ENCODE measurements around the gene VN1R5. TPM values are rescaled to one million over a fixed set of nuclear protein-coding genes. Genes with fewer than 3 reads are reported as not detected.

The VN1R5 gene
- total RNA-seq, 2 donors from 2014 or later = not detected

DNA sequence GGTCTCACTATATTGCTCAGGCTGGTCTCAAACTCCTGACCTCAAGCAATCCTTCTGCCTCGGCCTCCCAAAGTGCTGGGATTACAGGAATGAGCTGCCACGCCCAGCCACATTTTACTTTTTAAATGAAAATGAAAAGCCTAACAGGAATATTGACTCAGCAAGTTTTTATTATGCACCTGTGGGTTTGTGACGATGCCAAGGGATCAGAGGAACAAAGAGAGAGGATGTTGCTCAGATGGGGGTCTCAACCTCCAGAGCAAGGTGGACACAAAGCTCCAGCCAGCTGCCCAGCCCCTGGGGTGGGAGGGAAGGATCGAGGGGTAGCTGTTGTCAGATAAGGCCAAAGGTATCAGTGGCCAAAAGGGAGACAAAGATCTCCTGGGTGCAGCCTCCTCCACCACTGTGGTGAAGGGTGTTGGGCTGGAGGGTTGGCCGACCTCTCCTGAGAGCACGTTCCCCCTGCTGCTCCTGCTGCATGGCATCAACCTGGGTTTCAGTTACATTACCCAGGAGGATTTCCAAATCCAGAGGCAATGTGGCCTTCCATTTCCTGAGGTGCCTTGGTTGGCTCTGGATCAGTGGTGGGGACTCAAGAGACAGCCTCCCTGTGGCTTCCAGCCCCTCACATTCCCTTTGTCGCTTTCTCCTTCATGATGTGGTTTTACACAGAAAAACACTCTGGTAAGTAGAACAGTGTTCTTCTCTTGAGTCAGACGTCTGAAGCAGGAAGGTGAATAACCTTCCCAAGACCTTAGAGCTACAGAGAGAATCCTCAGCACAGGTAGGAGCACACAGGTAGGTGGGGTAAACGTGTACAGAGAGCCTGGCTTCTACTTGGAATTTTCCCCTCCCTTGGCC, 41.6 kb downstream of the VN1R5 start:
- intact Hi-C loops (cut with DNase I) = no loop called here
- DNase-seq (ENCODE audit: low spot score) = no peak

DNA sequence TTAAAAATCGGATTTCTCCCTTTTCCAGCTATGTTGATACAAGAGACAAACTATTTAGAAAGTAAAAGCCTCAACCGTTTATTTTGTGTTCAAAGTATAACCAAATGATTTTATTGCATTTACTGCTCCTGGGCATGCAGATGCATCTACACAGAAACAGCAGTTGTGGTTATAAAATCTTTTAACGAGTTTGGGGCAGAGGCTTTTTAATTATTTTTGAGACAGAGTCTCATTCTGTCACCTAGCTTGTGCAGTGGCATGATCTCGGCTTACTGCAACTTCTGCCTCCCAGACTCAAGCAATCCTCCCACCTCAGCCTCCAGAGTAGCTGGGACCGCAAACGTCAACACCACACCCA, 42.2 kb downstream of the VN1R5 start:
- intact Hi-C loops (cut with DNase I) = no loop called here
- no peak for DNase-seq (ENCODE audit: low spot score)

DNA sequence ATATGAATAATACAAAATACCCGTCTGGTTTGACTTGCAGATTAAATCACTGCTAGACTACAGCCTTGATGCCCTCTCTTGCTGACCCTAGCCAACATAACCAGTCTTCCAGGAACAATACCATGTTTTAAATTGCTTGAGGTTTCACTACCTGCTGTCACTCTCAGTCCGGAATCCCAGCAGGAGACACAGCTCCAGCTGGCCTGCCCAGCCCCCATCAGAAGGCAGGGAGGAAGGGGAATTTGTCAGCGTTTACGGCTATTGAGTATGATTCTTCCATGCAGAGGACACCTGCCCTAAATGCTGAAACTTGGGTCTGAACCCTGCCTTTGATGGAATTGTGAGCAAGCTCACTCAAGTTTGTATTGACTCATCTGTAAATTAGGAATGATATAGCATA, 42.8 kb downstream of the VN1R5 start:
- DNase-seq (ENCODE audit: low spot score) = no peak
- intact Hi-C loops (cut with DNase I) = no loop called here

DNA sequence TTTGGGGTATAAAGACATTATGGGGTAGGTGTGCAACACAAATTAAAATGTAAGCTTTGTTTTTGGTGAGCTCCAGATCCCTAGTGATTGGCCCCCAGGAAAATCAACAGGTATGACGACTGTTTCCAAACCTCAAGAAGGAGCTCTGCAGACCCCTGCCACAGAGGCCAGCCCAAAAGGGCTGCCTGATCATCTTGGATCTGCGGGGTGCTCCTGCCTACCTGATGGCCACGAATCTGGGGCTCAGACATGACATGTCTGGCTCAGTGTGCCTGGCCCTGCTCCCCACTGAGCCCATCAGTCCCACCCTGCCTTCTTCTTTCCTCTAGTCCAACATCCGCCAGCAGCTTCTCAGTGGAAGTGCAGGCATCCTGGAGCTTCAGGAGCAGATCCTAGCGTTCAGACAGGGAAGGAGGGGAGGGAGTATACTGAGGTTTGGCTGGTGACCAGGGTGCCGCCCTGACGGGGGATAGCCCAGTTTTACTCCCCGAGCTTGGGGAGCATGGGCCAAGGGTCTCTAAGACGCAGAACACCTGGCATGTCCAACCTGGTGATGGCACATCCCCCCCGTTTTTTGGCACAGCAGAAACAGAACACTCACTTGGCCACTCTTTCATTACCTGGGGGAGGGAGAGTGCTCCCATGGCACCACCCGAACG, 44.0 kb downstream of the VN1R5 start:
- no peak for DNase-seq (ENCODE audit: low spot score)
- intact Hi-C loops (cut with DNase I) = no loop called here

DNA sequence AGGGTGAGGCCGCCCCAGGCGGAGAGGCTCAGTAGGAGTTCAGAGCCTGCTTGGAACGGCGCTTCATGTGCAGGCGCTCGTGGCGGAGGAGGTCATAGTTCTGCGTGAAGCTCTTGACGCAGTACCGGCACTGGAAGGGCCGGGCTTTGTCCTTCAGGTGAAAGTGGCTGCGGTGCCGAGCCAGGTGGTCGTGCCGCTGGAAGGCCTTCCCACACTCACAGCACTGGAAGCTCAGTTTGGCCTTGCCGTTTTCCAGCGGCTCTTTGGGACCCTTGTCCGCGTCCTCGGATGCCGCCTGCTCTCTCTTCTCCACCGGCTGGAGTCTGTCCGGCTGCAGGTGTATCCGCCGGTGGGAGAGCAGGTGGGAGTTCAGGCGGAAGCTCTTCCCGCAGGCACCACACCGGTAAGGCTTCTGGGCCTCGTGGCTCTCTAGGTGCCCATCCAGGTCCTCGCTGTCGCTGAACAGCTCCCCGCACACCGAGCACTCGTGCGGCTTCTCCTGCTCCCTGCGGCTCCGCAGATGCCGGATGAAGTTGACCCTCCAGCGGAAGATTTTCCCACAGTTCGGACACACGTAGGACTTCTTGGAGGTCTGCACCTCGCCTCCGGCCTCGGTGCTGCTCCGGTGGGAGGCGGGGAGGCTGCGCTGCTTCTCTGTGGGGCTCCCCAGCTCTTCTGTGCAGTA, 44.8 kb downstream of the VN1R5 start:
- intact Hi-C loops (cut with DNase I) = no loop called here

DNA sequence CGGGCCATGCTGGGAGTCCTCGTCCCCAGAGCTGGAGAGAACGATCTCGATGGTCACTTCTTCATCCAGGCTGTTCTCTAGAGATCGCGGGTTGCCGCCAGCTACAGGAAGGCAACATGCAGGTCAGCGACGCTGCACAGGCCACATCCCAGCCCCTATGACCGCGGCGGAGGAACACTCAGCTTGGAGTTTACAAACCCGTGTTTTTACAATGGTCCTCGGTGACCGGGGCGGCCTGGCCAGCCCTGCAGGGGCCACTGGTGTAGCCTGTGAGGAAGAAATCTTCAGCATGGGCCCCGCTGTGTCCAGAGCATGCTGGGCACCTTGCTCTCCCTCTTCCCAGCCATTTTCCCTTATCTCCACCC, 45.3 kb downstream of the VN1R5 start:
- intact Hi-C loops (cut with DNase I) = no loop called here
- no peak for DNase-seq (ENCODE audit: low spot score)

More for the DNA sequence above, 44.8 kb downstream of the VN1R5 start:
- no peak for DNase-seq (ENCODE audit: low spot score)

DNA sequence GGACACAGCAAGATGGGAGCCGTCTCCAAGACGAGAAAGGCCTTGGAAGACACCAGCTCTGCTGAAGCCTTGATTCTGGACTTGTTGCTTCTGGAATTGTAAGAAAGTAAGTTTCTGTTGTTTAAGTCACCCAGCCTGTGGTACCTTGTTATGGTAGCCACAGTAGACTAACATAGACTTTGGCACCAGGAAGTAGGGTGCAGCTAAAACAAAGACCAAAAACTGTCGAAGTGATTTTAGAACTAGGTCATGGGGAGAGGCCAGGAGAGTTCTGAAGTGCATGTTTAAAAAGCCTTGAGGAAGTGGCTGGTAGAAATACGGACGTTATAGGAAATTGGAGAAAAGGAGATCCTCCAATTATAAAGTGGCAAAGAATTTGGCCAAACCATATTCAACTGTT, 47.3 kb downstream of the VN1R5 start:
- no peak for DNase-seq (ENCODE audit: low spot score)

DNA sequence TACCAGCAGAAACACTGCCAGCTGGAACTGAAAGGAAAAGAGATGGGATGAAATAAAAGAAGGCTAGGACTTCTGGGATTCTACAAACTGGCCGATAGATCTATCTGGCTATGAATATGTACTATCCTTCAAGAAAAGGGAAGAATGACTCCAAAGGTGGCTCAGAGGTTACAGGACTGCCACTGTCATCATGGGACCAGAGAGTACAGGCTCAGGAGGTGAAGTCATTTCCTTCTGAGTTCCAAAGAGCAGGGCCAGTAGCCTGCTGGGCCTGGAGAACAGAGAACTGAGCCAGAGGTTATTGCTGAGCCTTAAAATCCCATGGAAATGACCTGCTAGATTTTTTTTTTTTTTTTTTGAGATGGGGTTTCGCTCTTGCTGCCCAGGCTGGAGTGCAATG, 48.2 kb downstream of the VN1R5 start:
- intact Hi-C loops (cut with DNase I) = no loop called here
- no peak for DNase-seq (ENCODE audit: low spot score)

More for the DNA sequence above, 47.3 kb downstream of the VN1R5 start:
- intact Hi-C loops (cut with DNase I) = no loop called here

Other genes starting within 250 kb of the VN1R5 start
- gene ZNF695, start 248.0 kb upstream of the VN1R5 start, total RNA-seq = under 1 TPM in 1 of 2 donors, not detected in 1; 0.23 TPM
- gene ZNF670, start 177.3 kb upstream of the VN1R5 start, total RNA-seq = 1 to 10 TPM; 3.3 to 3.9 TPM
- 1 to 10 TPM; 5.7 to 6.4 TPM for gene ZNF669, start 151.7 kb upstream of the VN1R5 start, total RNA-seq
- 10 to 100 TPM; 15.5 to 22.9 TPM for gene ZNF124, start 84.1 kb upstream of the VN1R5 start, total RNA-seq
- gene ZNF496, start 75.8 kb downstream of the VN1R5 start, total RNA-seq = 10 to 100 TPM; 18.8 to 19.3 TPM
- gene NLRP3, start 160.1 kb downstream of the VN1R5 start, total RNA-seq = 1 to 10 TPM; 3.0 to 3.1 TPM
- gene OR2B11, start 202.0 kb downstream of the VN1R5 start, total RNA-seq = not detected

All from posterior vena cava (tissue), 2 donors.